HG02623 (cell line): Measurements from ENCODE around the gene TMEM41A.
"Not testable (repeated sequence)": the region's sequence is repeated elsewhere in the genome, so short reads cannot be mapped to it uniquely, and the experiment has no call there.

ENCODE experiments used
- ATAC-seq: cut with Tn5 transposase; IDR thresholded peaks from one replicate; pipeline ENCODE4 v1.9.1; 2021; ENCODE audit warnings: moderate library complexity; ENCODE audit not compliant: unreplicated experiment

TMEM41A gene

DNA sequence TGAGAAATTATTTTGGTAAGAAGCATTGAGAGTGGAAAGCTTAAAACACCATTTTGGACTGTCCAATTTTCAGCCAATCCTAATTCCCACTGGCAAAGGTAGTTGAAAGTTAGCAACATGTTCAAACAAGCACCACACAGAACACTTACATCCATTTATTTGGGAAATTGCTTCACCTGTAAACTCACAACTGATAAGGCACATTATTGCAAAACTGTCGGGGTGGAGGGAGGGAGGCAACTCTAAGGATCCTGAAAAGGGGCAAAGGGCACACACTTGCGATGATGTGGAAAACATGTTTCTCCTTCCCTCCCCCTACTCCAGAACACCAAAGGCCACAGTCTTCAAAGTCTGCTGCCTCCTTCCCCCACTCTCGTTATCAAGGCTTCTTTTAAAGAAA lies 9.4 kb downstream of the TMEM41A start:
- no peak for ATAC-seq

DNA sequence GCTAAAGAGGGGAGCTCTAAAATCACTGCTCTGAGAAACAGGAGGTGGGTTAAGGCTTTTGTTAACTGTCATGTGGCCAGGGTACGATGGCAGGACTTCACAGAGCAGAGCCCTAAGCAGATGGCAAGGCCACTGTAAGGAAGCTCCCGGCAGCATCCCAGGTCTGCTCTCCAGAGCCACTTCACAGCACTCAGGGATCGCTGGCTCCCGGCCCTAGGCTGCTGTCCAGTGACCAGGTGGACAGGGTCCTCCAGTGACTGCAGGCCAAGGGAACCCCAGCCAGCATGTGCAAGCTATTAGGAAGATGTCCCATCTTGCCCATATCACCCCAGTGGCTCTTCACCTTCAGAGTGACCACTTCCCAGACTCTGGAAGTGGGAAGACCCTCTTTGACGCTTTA lies 10.4 kb downstream of the TMEM41A start:
- no peak for ATAC-seq

DNA sequence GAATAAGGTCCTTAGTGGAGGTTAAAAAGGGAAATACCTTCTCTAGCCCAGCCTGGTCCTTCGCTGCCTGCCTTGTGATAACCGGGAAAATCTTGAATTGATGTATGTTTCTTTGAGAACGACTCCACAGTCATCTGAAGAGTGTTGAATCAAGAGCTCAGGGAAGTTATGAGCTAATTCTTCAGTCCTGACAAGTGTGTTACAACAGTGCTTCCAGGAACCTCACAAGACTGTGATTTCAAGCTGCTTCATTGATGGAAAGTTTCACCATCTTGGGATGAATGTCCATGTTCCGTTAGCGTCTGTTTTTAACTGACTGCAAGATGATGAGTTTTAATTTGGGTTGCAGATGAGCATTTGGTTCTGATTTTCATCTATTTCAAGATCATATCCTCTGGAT lies 12.4 kb downstream of the TMEM41A start:
- no peak for ATAC-seq

DNA sequence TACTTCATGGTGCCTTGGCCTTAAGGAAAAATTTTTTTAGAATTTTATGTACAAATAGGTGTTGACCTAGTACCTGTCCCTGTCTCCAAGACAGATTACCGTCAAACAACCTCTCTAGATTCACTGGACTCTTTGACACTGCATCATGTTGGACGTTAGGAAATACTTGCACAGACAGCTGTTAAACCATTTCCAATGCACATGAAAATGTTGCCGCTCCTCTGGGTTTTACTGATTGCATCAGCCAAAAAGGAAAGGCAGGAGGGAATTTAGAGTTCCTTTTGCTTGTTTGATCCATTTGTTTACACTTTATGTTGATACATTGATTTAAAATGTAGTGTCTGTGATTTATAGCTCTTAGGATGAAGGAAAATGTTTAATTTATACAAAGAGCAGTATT lies 14.5 kb downstream of the TMEM41A start:
- ATAC-seq: no peak

DNA sequence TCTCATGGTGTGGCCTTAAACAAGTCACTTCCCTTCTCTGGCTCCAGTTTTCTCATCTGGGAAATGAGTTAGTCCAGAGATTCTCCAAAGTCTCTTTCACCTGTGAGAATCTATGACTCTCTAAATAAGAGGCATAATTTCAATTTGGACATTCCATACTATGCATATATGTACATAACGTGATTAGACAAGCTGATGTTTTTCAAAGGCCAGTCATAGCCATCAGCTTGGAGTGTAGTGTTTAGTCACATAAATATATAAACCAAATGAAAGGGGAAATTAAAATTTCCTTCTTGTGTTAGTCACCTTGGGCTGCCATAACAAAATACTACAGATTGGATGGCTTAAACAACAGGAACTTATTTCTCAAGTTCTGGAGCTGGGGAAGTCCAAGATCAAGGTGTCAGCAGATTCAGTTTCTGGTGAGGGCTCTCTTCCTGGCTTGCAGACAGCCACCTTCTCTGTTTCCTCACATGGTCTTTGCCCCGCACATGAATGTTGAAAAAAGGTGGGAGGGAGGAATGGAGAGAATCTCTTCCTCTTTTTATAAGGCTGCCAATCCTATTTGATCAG lies 19.4 kb downstream of the TMEM41A start:
- ATAC-seq: no peak

DNA sequence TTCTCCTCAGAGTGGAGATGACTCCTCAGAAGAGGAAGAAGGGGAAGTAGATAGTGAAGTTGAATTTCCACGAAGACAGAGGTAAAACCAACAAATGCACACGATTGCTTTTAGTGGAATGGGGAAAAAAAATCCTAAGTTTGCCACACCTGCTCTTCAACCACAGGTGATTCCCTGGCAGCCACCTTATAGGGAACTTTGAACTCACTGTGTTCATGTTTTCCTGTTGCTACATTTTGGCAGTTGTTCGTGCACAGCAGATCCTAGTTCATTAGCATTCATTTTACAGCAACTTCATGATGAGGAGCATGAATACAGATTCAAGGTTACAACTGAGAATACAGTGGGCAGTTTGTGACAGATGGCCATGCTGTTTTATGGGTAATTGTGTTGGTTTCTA lies 21.5 kb downstream of the TMEM41A start:
- ATAC-seq: no peak

DNA sequence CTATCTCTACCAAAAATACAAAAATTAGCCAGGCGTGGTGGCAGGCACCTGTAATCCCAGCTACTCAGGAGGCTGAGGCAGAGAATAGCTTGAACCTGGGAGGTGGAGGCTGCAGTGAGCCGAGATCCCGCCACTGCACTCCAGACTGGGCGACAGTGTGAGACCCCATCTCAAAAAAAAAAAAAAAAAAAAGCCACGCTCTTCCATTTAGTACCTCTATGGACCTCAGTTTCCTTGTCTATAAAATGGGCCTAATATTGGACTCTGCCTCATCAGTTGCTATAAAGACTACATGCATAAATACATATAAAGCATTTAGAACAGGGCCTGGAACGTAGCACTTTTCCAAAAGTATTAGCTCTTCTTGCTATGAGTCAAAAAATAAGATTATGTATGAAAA lies 23.9 kb downstream of the TMEM41A start:
- ATAC-seq: not testable (repeated sequence)

DNA sequence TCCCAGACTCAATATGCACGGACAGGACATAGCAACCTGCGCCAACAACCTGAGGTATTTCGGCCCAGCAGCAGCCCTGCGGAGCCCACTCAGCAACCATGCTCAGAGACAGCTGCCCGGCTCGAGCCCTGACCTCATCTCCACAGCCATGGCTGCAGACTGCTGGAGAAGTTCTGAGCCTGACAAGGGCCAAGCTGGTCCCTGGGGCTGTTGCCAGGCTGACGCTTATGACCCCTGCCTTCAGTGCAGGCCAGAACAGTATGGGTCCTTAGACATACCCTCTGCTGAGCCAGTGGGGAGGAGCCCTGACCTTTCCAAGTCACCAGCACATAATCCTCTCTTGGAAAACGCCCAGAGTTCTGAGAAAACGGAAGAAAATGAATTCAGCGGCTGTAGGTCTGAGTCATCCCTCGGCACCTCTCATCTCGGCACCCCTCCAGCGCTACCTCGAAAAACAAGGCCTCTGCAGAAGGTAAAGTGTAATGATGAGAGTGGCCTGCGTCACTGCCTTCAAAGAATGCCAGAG lies 25.5 kb downstream of the TMEM41A start:
- ATAC-seq: no peak

DNA sequence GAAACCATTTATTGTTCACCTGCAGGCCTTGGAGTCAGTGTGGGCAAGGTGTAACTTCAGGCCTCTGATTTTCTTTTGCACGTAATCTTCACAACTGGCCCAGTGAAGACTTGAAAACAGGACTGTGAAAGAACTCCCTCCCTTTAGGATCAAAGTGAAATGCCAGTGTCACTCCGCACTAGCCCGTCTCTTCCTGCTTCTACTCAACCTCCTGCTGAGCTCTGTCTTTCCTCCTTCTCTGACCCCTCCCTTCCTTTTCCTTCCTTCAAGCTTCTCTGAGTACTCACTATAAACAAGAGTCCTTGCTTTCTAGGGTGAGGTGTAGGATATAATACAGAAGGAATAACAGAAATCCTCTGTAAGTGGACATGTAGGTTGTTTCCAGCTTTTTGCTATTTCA lies 28.5 kb downstream of the TMEM41A start:
- no peak for ATAC-seq

DNA sequence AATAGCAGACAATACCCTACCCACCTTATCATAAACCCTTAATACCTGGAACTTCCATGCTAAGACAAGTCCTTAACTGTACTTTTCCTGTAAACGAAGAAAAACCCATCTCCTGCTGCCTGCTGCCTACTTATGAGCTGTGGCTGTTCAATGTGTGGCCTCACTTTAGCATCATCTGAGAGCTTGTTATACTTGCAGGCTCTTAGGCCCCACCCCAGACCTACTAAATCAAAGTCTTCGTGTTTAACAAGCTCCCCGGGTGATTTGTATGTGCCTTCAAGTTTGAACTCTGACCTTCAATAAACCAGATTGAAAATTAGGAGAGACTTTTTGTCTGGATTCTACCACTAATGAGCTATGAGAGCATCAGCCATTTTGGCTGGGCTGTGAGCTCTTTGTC lies 29.3 kb downstream of the TMEM41A start:
- ATAC-seq: no peak

DNA sequence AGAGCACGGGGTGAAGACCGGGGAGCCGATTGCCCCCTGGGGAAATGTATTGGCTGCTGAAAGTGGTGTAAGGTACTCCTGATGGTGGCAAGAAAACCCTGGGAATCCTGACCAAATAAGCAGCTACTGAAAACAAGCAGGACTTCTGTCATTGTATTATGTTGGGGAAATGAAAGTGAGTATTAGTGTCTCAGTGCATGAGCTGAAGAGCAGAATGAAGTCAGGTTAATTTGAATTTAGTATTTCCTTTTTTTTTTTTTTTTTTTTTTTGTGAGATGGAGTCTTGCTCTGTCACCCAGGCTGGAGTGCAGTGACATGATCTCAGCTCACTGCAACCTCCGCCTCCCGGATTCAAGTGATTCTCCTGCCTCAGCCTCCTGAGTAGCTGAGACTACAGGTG lies 32.7 kb downstream of the TMEM41A start:
- not testable (repeated sequence) for ATAC-seq

DNA sequence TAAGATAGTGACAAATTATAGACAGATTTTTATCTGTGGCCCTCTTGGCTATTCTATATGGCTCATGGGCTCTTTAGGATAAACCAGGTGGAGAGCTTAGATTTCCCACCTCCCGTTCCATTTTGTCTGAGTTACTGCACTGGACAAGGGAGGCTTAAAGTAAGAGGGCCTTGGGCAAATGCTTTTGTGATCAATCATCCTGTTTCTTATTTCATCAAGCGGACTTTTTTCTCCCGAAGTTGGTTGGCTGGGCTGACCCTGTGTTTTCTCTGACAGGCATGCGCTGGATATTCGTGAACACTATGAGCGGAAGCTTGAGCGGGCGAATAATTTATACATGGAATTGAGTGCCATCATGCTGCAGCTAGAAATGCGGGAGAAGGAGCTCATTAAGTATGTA lies 33.4 kb downstream of the TMEM41A start:
- ATAC-seq: no peak

DNA sequence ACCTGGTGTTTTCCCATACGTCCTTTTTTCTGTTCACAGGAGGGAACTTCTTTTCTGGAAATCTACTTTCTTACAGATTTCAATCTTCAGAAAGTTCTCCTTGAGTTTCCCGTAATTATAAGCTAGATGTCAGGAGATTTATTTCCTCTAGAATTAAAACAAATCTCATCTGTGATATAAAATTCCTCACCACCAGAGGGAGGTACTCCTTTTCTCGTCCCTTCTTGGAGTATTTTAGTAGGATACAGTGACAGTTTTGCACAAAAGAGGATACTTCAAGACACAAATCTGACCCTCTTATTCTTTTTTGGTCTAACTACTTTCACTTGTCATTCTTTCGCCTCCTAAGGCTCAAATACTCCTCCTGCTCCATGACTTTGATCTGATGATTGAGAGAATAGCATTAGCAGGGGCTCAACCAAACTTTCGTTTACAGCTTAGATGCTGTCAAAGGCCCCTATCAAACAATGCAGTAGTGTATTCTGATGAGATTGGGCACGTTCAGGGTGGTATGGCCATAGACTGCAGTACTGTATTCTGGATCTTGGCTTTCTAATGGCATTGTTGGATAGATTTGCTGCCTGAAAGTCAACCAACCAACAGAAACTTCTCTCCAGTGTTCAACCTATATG lies 38.0 kb downstream of the TMEM41A start:
- ATAC-seq: no peak

DNA sequence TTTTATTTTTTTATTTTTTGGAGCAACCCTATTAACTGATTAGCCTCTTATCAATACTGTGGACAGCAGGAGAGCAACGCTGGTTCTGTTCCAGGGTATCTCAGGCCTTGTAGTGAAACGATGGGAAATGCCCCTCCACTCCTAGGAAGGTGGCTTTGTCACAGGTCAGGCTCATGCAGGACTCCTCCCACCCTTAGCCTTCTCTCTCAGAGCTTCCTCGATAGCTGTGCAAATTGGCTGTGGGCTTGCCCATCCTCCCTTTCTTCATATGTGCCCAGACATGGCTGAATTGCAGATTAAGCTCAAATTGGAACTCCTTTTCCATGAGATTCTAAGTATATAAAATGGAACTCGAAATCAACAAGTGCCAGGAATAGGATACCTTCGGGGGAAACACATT lies 38.5 kb downstream of the TMEM41A start:
- ATAC-seq: no peak

DNA sequence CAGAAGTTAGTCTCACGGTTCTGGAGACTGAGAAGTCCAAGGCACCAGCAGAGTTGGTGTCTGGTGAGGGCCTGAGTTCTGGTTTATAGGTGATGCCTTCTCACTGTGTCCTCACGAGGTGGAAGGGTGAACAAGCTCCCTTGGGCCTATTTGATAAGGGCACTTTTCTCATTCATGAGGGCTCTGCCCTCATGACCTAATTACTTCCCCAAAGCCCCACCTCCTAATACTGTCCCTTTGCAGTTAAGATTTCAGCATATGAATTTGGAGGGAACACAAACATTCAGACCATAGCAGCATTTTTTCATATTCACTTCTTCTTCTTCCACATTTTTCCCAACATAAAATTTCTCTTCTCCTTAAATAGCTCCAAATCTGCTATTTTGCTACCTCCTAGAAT lies 41.5 kb downstream of the TMEM41A start:
- ATAC-seq: no peak

DNA sequence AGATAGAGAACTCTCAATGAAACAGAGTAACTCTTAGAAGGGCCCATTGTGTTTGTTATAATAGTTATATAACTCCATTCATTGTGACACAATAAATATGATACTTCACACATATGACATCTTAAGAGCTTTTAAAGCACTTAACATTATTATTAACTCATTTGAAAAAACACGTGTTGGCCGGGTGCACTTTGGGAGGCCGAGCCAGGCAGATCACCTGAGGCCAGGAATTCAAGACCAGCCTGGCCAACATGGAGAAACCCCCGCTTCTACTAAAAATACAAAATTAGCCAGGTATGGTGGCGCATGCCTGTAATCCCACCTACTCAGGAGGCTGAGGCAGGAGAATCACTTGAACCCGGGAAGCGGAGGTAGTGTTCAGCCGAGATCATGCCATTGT lies 47.4 kb downstream of the TMEM41A start:
- not testable (repeated sequence) for ATAC-seq

DNA sequence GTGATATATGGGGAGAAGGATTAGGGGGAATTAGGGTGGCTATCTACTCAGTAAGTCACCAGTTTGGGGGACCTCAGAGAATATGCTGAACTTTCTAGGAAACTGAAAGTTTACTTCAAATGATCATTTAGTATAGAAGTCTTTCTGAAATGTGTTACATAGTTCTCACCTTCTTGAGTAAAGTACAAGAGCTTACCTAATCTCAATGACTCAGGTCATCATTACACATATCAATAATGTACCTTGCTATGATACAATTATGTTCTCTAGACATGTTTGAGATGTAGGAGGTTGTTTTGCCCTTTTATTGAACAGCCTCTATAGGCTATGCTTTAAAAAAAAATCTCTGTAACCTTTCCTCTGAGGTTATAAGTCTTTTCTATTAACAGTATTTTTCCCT lies 50.7 kb downstream of the TMEM41A start:
- no peak for ATAC-seq

DNA sequence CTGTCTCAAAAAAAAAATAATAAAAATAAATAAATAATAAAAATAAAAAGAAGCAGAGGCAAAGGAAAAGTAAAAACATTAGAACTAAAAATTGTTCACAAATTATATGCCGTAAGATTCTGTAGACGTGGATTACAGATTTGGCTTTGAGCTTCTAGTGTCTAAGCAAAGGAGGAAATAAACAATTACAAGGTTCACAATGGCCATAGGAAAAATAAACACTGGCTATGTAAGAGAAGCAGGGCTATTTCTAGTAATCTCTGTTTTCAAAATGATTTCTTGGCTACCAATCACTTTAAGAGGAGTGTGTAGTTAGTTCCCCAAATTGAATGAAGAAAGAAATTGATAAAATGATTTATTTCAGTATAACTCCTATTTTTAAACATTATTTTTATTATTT lies 54.5 kb downstream of the TMEM41A start:
- no peak for ATAC-seq

DNA sequence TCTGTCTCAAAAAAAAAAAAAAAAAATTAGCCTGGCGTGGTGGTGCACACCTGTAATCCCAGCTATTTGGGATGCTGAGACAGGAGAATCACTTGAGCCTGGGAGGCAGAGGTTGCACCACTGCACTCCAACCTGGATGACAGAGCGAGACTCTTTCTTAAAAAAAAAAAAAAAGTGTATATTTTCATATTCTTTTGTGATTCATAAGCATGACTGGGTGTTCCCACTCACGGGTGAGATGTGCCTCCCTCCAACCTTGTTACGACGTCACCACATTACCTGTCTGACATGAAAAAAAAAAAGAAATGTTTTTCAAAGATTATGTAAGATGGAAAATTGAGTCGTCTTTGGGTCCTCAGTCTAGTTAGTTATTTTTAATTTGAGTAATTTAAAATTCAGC lies 56.8 kb downstream of the TMEM41A start:
- no peak for ATAC-seq

DNA sequence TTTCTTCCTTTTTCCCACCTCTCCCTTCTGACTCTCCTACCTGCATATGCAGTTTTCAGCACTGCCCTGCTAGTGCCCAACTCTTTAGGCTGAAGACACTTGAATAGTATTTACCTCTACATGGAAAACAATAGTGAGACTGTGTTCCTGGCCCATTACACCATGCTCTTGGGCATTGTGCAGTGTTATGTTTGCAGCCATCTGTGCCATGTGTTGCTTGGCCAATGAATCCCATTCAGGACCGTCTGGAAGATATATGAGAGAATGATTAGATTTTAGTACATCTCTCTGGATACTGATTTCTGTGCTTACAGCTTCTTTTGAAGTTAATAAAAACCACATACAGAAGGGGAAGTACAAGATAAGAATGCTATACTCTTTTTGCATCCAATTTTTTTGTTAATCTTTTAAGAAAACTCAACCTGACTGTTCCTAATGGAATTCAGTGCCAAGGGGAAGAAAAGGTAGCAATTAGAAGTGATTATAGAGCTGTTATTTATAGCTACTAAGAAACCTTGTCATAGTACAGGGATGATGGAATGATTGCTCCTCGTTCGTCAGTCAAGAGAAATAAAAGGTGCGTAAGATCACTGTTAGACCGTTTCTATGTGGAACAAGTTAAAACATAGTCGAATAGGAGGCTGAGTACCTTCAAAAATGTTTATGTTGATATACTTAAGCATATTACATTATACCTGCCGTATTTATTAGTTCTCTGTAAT lies 58.9 kb downstream of the TMEM41A start:
- ATAC-seq: no peak
